HEK293 (cell line): ENCODE data around the gene ACTA1.

Experiments used
- CTCF ChIA-PET: fragments of 350-600 bp; formaldehyde crosslinking; extraction: SDS; loops from one replicate; lab custom pipeline; 2021; ENCODE audit warnings: antibody characterized with exemption; lab: Yijun Ruan, JAX
- POLR2A ChIA-PET: fragments of 300-600 bp; formaldehyde crosslinking; extraction: SDS; loops from one replicate; lab custom pipeline; 2020; ENCODE audit warnings: antibody characterized with exemption, inconsistent platforms; lab: Yijun Ruan, JAX
- H3K27ac ChIP-seq: fragments of 200-500 bp; sonication (Bioruptor generic); 2 replicates; pipeline ENCODE4 v1.5.1; 2014; ENCODE audit warnings: low read depth, low read length, control low read depth, inconsistent platforms; ENCODE audit errors: extremely low read depth
- H3K36me3 ChIP-seq, 2 experiments: fragments of 200-500 bp in 1 of 2; sonication (Bioruptor generic) in 1 of 2; 1 replicate in 1 of 2; 2 replicates in 1 of 2; pipeline ENCODE4 v1.5.1; 2014 to 2017; ENCODE audit warnings: inconsistent platforms in 2 of 2, low read length in 2 of 2; ENCODE audit not compliant: control insufficient read depth in 2 of 2, insufficient read depth in 1 of 2
- H3K4me1 ChIP-seq: fragments of 200-500 bp; sonication (Bioruptor generic); 2 replicates; pipeline ENCODE4 v1.5.1; 2014; ENCODE audit warnings: mild to moderate bottlenecking, low read length, inconsistent platforms; ENCODE audit not compliant: control insufficient read depth, insufficient read depth
- H3K4me3 ChIP-seq: 2 replicates; pipeline ENCODE4 v1.5.1; 2011; ENCODE audit warnings: low read depth, mild to moderate bottlenecking, control low read depth, low read length, moderate library complexity
- H3K9me3 ChIP-seq: fragments of 200-500 bp; sonication (Bioruptor generic); 2 replicates; pipeline ENCODE4 v1.5.1; 2014; ENCODE audit warnings: low read depth, low read length, inconsistent platforms; ENCODE audit not compliant: control insufficient read depth, insufficient read depth
- BCL11A ChIP-seq: fragments of 450-650 bp; formaldehyde crosslinking; IDR thresholded peaks from 2 replicates; pipeline ENCODE4 v1.5.1; 2016; ENCODE audit warnings: low read depth, missing biosample characterization, missing genetic modification characterization
- PRDM1 ChIP-seq: fragments of 450-650 bp; formaldehyde crosslinking; IDR thresholded peaks from 2 replicates; pipeline ENCODE4; 2016; ENCODE audit warnings: missing biosample characterization, missing genetic modification characterization
- SCRT1 ChIP-seq: fragments of 450-650 bp; formaldehyde crosslinking; IDR thresholded peaks from 2 replicates; pipeline ENCODE4 v1.5.1; 2016; ENCODE audit warnings: missing biosample characterization, missing genetic modification characterization, borderline replicate concordance
- ZBTB1 ChIP-seq: fragments of 450-650 bp; formaldehyde crosslinking; IDR thresholded peaks from 2 replicates; pipeline ENCODE4 v1.5.1; 2016; ENCODE audit warnings: missing biosample characterization, missing genetic modification characterization
- ZIC2 ChIP-seq: fragments of 450-650 bp; formaldehyde crosslinking; IDR thresholded peaks from 2 replicates; pipeline ENCODE4 v1.5.1; 2016; ENCODE audit warnings: missing biosample characterization, missing genetic modification characterization
- ZNF10 ChIP-seq: fragments of 450-650 bp; formaldehyde crosslinking; IDR thresholded peaks from 2 replicates; pipeline ENCODE4 v1.5.1; 2017; ENCODE audit warnings: missing biosample characterization, missing genetic modification characterization
- ZNF121 ChIP-seq: fragments of 450-650 bp; formaldehyde crosslinking; IDR thresholded peaks from 2 replicates; pipeline ENCODE4 v1.5.1; 2016; ENCODE audit warnings: missing biosample characterization, missing genetic modification characterization
- ZNF248 ChIP-seq: fragments of 450-650 bp; formaldehyde crosslinking; IDR thresholded peaks from 2 replicates; pipeline ENCODE4 v1.5.1; 2017; ENCODE audit warnings: missing biosample characterization, missing genetic modification characterization
- ZNF404 ChIP-seq: fragments of 450-650 bp; formaldehyde crosslinking; IDR thresholded peaks from 2 replicates; pipeline ENCODE4 v1.5.1; 2017; ENCODE audit warnings: missing biosample characterization, missing genetic modification characterization
- ZNF416 ChIP-seq: fragments of 450-650 bp; formaldehyde crosslinking; IDR thresholded peaks from 2 replicates; pipeline ENCODE4 v1.5.1; 2016; ENCODE audit warnings: missing biosample characterization, missing genetic modification characterization
- ZNF473 ChIP-seq: fragments of 450-650 bp; formaldehyde crosslinking; IDR thresholded peaks from 2 replicates; pipeline ENCODE4 v1.5.1; 2017; ENCODE audit warnings: missing biosample characterization, missing genetic modification characterization
- ZNF514 ChIP-seq: fragments of 450-650 bp; formaldehyde crosslinking; IDR thresholded peaks from 2 replicates; pipeline ENCODE4 v1.5.1; 2016; ENCODE audit warnings: missing biosample characterization, missing genetic modification characterization
- ZNF521 ChIP-seq: fragments of 450-650 bp; formaldehyde crosslinking; IDR thresholded peaks from 2 replicates; pipeline ENCODE4 v1.5.1; 2017; ENCODE audit warnings: missing biosample characterization, mild to moderate bottlenecking, missing genetic modification characterization
- ZNF571 ChIP-seq: fragments of 450-650 bp; formaldehyde crosslinking; IDR thresholded peaks from 2 replicates; pipeline ENCODE4 v1.5.0; 2017; ENCODE audit warnings: missing biosample characterization, missing genetic modification characterization
- ZNF610 ChIP-seq: fragments of 450-650 bp; formaldehyde crosslinking; IDR thresholded peaks from 2 replicates; pipeline ENCODE4 v1.5.1; 2016; ENCODE audit warnings: missing biosample characterization, missing genetic modification characterization, borderline replicate concordance
- ZNF623 ChIP-seq: fragments of 450-650 bp; formaldehyde crosslinking; IDR thresholded peaks from 2 replicates; pipeline ENCODE4 v1.5.1; 2016; ENCODE audit warnings: missing biosample characterization, missing genetic modification characterization
- ZNF658 ChIP-seq: fragments of 450-650 bp; formaldehyde crosslinking; IDR thresholded peaks from 2 replicates; pipeline ENCODE4; 2016; ENCODE audit warnings: missing biosample characterization, missing genetic modification characterization
- ZNF76 ChIP-seq: fragments of 450-650 bp; formaldehyde crosslinking; IDR thresholded peaks from 2 replicates; pipeline ENCODE4; 2016; ENCODE audit warnings: low read depth, missing biosample characterization, missing genetic modification characterization, borderline replicate concordance
- TF ChIP-seq, protein P1 (sequence below): fragments of 450-650 bp; formaldehyde crosslinking; IDR thresholded peaks from 2 replicates; pipeline ENCODE4 v1.5.1; 2017; ENCODE audit warnings: missing biosample characterization, missing genetic modification characterization
- TF ChIP-seq, protein P2 (sequence below): fragments of 450-650 bp; formaldehyde crosslinking; IDR thresholded peaks from 2 replicates; pipeline ENCODE4 v1.5.1; 2017; ENCODE audit warnings: missing biosample characterization, missing genetic modification characterization
- TF ChIP-seq, protein P3 (sequence below): fragments of 450-650 bp; formaldehyde crosslinking; IDR thresholded peaks from 2 replicates; pipeline ENCODE4 v1.5.1; 2016; ENCODE audit warnings: missing biosample characterization, missing genetic modification characterization

ACTA1 gene

DNA sequence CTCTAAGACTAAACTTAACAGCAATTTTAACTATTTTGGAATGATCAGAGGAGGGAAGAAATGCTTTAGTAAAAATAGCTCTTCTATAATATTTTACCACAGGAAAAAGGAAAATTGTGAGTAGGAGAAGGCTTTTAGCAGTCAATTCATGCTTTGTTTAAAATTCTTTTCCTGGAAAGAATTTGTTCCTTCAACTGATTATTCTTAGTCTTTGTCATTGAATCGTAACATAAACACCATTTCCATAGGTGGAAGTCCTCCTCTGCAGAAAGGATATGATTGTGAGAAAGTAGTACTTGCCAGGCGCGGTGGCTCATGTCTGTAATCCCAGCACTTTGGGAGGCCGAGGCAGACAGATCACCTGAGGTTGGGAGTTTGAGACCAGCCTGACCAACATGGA, 11.9 kb upstream of the ACTA1 start:
- CTCF ChIA-PET = interaction anchor here (0.6 to 2.3 kb wide), 4 partner anchors 16 to 1860 kb away, joined by 3 to 15 read pairs (median 4); no protein-coding TSS in a partner anchor

DNA sequence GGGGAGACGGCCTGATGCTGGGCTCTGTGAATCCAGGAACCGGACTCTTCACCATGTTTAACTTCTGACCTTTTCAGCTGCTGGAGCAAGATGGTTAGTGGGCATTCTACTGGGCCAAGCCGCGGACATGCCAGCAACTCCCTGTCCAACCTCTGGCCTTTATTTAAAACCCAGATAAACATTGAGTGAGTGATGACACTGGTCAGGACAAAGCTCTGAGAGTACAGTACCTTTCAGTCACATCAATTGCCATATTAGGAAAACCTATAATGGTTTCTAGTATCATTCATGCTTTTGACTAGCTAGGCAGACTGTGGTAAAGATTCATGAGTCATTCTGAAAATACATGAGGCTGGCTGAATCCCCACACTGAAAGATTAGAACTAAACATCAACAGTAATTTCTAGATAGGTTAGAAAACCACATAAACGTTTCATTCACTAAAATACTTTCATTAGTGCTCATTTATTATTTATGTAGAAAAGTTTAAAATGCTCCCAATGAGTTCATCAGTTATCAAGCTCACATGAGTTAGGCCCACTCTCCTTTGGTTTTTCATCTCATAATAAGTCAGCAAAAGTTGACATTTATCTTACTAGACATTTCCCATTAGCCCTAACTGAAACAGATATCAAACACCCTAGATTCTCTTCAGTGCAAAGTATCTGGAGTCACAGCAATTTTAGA, 7.1 kb upstream of the ACTA1 start:
- no peak overlapping the region for H3K27ac ChIP-seq
- ChIA-PET POLR2A (interaction anchor here (0.6 to 0.7 kb wide), 2 partner anchors 16 to 67 kb away, joined by 3 read pairs; partner anchors contain the start of gene NUP133), CTCF (interaction anchor here (0.9 to 2.7 kb wide), 6 partner anchors 11 to 184 kb away, joined by 3 to 18 read pairs (median 4); no protein-coding TSS in a partner anchor)
- no peaks in the 10 kb centered on the region for H3K9me3 ChIP-seq
- no peak overlapping the region for H3K4me3 ChIP-seq
- H3K4me1 ChIP-seq = no peaks in the 10 kb centered on the region
- H3K36me3 ChIP-seq = peaks cover 58 to 73% of the 10 kb centered on the region in 2 experiments
- TF ChIP-seq ZNF514 (tag by site-specific recombination) = no peak
- peak; percentile 48; the same call in 1 of the 2 replicates for TF ChIP-seq PRDM1 (tag by site-specific recombination)
- TF ChIP-seq, protein P1, sequence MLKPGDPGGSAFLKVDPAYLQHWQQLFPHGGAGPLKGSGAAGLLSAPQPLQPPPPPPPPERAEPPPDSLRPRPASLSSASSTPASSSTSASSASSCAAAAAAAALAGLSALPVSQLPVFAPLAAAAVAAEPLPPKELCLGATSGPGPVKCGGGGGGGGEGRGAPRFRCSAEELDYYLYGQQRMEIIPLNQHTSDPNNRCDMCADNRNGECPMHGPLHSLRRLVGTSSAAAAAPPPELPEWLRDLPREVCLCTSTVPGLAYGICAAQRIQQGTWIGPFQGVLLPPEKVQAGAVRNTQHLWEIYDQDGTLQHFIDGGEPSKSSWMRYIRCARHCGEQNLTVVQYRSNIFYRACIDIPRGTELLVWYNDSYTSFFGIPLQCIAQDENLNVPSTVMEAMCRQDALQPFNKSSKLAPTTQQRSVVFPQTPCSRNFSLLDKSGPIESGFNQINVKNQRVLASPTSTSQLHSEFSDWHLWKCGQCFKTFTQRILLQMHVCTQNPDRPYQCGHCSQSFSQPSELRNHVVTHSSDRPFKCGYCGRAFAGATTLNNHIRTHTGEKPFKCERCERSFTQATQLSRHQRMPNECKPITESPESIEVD (tag by site-specific recombination) = 0 out of 2 replicates have a peak, but pooled peaks have one; percentile 24

More for the DNA sequence above, 11.9 kb upstream of the ACTA1 start:
- Histone ChIP-seq H3K4me1 (no peaks in the 10 kb centered on the region), H3K27ac (no peak overlapping the region), H3K36me3 (peaks cover 74 to 88% of the 10 kb centered on the region in 2 experiments), H3K9me3 (no peaks in the 10 kb centered on the region), H3K4me3 (no peak overlapping the region)
- POLR2A ChIA-PET = interaction anchor here (0.6 kb wide), 1 partner anchor 57 kb away, joined by 4 read pairs; no protein-coding TSS in a partner anchor
- TF ChIP-seq ZNF571 (tag by site-specific recombination) (no peak), ZNF10 (tag by site-specific recombination) (peak; percentile 93)

DNA sequence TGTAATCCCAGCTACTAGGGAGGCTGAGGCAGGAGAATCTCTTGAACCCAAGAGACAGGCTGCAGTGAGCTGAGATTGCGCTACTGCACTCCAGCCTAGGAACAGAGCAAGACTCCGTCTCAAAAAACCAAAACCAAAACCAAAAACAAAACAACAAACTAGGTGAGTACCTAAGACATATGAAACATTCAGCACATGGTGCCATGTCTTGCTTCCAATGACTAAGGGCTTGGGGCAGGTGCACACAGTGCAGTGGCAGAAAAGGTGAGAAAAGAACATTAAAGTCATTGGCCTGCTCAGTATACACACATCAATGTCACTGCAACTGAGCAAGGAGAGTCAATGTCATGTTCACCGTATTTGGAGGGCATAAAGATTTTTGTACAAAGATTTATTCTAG, 4.1 kb upstream of the ACTA1 start:
- Histone ChIP-seq H3K36me3 (peaks cover 35 to 46% of the 10 kb centered on the region in 2 experiments), H3K27ac (no peak overlapping the region), H3K4me1 (no peaks in the 10 kb centered on the region), H3K4me3 (no peak overlapping the region), H3K9me3 (no peaks in the 10 kb centered on the region)
- POLR2A ChIA-PET = no interaction called here
- CTCF ChIA-PET = interaction anchor here (0.7 to 0.9 kb wide), 2 partner anchors 30 to 144 kb away, joined by 3 to 5 read pairs; no protein-coding TSS in a partner anchor
- TF ChIP-seq ZNF76 (tag by site-specific recombination) (no peak), ZNF248 (tag by site-specific recombination) (no peak), ZNF416 (no peak)
- TF ChIP-seq, all 188 proteins: peak for 0

DNA sequence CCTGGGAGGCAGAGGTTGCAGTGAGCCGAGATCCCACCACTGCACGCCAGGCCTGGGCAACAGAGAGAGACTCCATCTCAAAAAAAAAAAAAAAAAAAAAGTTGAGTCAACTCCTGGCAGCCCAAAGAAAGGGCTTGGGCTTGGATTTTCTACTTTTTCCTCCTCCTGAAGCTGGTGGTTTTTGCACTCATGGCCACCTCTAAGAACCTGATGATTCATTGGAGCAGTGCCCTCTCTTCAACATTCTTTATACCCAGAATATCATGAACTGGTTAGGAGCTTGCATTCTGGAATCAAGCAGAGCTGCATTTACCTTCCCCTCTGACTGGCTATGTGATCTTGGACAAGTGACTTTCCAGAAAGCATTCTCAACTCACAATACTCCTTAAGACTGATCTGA, 3.5 kb upstream of the ACTA1 start:
- POLR2A ChIA-PET = interaction anchor here (0.8 kb wide), 1 partner anchor 12 kb away, joined by 3 read pairs; no protein-coding TSS in a partner anchor
- H3K36me3 ChIP-seq = peaks cover 32 to 40% of the 10 kb centered on the region in 2 experiments
- H3K4me1 ChIP-seq = no peaks in the 10 kb centered on the region
- no peak overlapping the region for H3K27ac ChIP-seq
- H3K9me3 ChIP-seq = no peaks in the 10 kb centered on the region
- no peak overlapping the region for H3K4me3 ChIP-seq
- CTCF ChIA-PET = interaction anchor here (0.7 to 1.1 kb wide), 2 partner anchors 15 to 144 kb away, joined by 4 to 5 read pairs; no protein-coding TSS in a partner anchor
- TF ChIP-seq ZNF404 (tag by site-specific recombination) = no peak
- TF ChIP-seq, protein P2, sequence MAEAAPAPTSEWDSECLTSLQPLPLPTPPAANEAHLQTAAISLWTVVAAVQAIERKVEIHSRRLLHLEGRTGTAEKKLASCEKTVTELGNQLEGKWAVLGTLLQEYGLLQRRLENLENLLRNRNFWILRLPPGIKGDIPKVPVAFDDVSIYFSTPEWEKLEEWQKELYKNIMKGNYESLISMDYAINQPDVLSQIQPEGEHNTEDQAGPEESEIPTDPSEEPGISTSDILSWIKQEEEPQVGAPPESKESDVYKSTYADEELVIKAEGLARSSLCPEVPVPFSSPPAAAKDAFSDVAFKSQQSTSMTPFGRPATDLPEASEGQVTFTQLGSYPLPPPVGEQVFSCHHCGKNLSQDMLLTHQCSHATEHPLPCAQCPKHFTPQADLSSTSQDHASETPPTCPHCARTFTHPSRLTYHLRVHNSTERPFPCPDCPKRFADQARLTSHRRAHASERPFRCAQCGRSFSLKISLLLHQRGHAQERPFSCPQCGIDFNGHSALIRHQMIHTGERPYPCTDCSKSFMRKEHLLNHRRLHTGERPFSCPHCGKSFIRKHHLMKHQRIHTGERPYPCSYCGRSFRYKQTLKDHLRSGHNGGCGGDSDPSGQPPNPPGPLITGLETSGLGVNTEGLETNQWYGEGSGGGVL (tag by site-specific recombination) = no peak
- TF ChIP-seq ZBTB1 = no peak
- TF ChIP-seq ZNF658 (tag by site-specific recombination) = no peak
- TF ChIP-seq, protein P3, sequence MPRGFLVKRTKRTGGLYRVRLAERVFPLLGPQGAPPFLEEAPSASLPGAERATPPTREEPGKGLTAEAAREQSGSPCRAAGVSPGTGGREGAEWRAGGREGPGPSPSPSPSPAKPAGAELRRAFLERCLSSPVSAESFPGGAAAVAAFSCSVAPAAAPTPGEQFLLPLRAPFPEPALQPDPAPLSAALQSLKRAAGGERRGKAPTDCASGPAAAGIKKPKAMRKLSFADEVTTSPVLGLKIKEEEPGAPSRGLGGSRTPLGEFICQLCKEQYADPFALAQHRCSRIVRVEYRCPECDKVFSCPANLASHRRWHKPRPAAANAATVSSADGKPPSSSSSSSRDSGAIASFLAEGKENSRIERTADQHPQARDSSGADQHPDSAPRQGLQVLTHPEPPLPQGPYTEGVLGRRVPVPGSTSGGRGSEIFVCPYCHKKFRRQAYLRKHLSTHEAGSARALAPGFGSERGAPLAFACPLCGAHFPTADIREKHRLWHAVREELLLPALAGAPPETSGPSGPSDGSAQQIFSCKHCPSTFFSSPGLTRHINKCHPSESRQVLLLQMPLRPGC (tag by site-specific recombination) = no peak
- TF ChIP-seq ZNF610 (tag by site-specific recombination) = no peak
- TF ChIP-seq ZNF473 (tag by site-specific recombination) = no peak
- TF ChIP-seq BCL11A (tag by site-specific recombination) = no peak
- no peak for TF ChIP-seq SCRT1 (tag by site-specific recombination)
- no peak for TF ChIP-seq PRDM1 (tag by site-specific recombination)
- TF ChIP-seq ZNF623 (tag by site-specific recombination) = no peak
- no peak for TF ChIP-seq ZNF514 (tag by site-specific recombination)
- no peak for TF ChIP-seq ZNF121
- TF ChIP-seq ZNF521 = no peak
- no peak for TF ChIP-seq ZIC2 (tag by site-specific recombination)
